HG03175 (cell line): Measurements from ENCODE around the gene SLCO2A1.

Source experiments
- ATAC-seq: cut with Tn5 transposase; IDR thresholded peaks from one replicate; pipeline ENCODE4 v1.9.1; 2021; ENCODE audit warnings: mild to moderate bottlenecking, moderate library complexity; ENCODE audit not compliant: unreplicated experiment

SLCO2A1 gene

GRCh38 chr3:134035836-134036235 lies 6.1 kb upstream of the SLCO2A1 start:
- ATAC-seq: no peak

- ATAC-seq: no peak
These were observed 4.5 kb upstream of the SLCO2A1 start for GRCh38 chr3:134034005-134034785.

GRCh38 chr3:134033315-134033996 lies 3.7 kb upstream of the SLCO2A1 start:
- ATAC-seq: no peak

GRCh38 chr3:134031348-134031915 lies 1.7 kb upstream of the SLCO2A1 start:
- no peak for ATAC-seq

GRCh38 chr3:134030379-134031347 lies 938 bp upstream of the SLCO2A1 start:
- ATAC-seq: no peak

- no peak for ATAC-seq
These were observed 430 bp downstream of the SLCO2A1 start for GRCh38 chr3:134029256-134029733.

GRCh38 chr3:134028486-134029255 lies 1.1 kb downstream of the SLCO2A1 start:
- no peak for ATAC-seq

- no peak for ATAC-seq
These were observed 2.1 kb downstream of the SLCO2A1 start for GRCh38 chr3:134027631-134028030.

- no peak for ATAC-seq
These were observed 9.5 kb downstream of the SLCO2A1 start for GRCh38 chr3:134020135-134020680.

- no peak for ATAC-seq
These were observed 10.9 kb downstream of the SLCO2A1 start for GRCh38 chr3:134018850-134019249.

GRCh38 chr3:134018406-134018805 lies 11.3 kb downstream of the SLCO2A1 start:
- no peak for ATAC-seq

GRCh38 chr3:134017490-134017889 lies 12.2 kb downstream of the SLCO2A1 start:
- ATAC-seq: no peak

GRCh38 chr3:134014270-134014669 lies 15.5 kb downstream of the SLCO2A1 start:
- ATAC-seq: no peak

GRCh38 chr3:134013280-134013679 lies 16.4 kb downstream of the SLCO2A1 start:
- ATAC-seq: no peak

GRCh38 chr3:134009345-134010000 lies 20.3 kb downstream of the SLCO2A1 start:
- ATAC-seq: no peak

GRCh38 chr3:134008630-134009156 lies 21.0 kb downstream of the SLCO2A1 start:
- no peak for ATAC-seq

- no peak for ATAC-seq
These were observed 21.9 kb downstream of the SLCO2A1 start for GRCh38 chr3:134007819-134008218.

- no peak for ATAC-seq
These were observed 24.9 kb downstream of the SLCO2A1 start for GRCh38 chr3:134004841-134005240.

- no peak for ATAC-seq
These were observed 26.7 kb downstream of the SLCO2A1 start for GRCh38 chr3:134003066-134003465.
